HK-2 (cell line): ENCODE data around the gene DBF4B.

Source experiments
- DNase-seq: peaks from one replicate; pipeline ENCODE4 v3.0.0-alpha.2; 2018; ENCODE audit not compliant: unreplicated experiment

Gene DBF4B

DNA sequence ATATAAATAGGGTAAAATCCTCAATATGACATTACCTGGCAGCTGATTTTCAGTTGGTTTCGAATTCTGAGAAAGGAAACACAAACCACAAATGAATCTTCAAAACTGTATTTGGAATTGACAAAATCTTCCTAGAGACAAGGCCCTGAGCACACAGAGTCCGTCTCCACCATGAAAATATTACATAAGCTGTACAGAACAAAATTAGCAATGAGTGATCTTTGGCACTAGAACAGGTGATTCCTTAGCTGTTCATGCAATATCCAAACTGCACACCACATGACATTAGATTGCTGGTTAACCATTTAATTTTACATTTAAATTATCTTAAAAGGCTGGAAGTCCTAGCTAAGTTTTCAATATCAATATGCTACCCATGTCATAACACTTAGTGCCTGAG, 89.9 kb downstream of the DBF4B start:
- no peak for DNase-seq
